ENCODE measurements around the gene VIL1.

VIL1 gene

GRCh38 chr2:218418717-218419458, at the start of gene VIL1:
VIL1 (plus strand) TSS chr2:218419123; CDS start chr2:218423779, 4,656 bp downstream.
- DNase-seq (ENCODE audit: low spot score), result peak; percentile 69

- DNase-seq (ENCODE audit: low spot score), result no peak
These were observed 49.6 kb upstream of the VIL1 start for GRCh38 chr2:218369330-218369729.

DNA sequence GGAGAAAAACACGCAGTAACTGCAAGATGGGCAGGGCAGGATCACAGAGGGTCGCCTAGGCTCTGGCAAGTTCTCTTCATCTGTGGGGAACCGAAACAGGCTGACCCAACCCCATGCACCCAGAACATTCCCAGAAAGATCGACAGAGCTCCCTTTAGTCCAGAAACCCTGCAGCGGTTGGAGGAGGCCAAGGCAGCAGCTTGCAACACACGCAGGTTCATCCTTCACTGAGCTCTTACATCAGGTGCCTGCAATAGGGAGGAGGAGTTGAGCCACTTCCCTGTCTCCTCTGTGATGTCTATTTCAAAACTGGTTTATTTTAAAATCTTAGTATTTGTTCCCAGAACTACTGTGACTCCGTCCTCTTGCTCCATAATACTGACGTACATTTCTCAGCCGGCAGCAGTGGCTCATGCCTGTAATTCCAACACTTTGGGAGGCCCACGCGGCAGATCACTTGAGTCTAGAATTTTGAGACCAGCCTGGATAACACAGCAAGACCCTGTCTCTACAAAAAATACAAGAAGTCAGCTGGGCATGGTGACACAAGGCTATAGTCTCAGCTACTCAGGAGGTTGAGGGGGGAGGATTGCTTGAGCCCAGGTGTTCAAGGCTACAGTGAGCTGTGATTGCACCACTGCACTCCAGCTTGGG, 48.4 kb upstream of the VIL1 start:
- DNase-seq (ENCODE audit: low spot score), result no peak

DNA sequence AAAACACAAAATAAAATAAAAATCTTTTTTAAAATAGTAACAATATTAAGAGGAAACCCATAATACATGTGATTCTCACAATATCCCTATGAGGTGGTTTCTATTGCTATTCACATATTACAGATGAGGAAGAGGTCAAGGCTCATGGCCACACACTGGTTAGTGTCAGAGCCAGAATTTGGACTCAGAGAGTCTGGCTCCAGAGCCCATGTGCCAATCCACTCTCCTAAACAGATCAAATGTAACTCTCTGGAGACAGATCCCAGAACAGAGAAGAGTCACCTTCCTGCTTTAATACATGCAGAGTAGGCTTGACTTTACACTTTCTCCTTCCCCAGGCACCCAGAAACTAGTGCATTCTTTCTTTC, 47.0 kb upstream of the VIL1 start:
- DNase-seq (ENCODE audit: low spot score), result no peak

GRCh38 chr2:218374795-218375194, 44.1 kb upstream of the VIL1 start:
- DNase-seq (ENCODE audit: low spot score), result no peak

GRCh38 chr2:218375212-218375611, 43.7 kb upstream of the VIL1 start:
- DNase-seq (ENCODE audit: low spot score), result no peak

- DNase-seq (ENCODE audit: low spot score), result no peak
These were observed 40.9 kb upstream of the VIL1 start for GRCh38 chr2:218378053-218378452.

GRCh38 chr2:218381916-218382366, 37.0 kb upstream of the VIL1 start, which contains the start of gene SLC11A1:
SLC11A1 (plus strand) TSS chr2:218382273; CDS start chr2:218382369, 96 bp downstream.
- DNase-seq (ENCODE audit: low spot score), result no peak

- DNase-seq (ENCODE audit: low spot score), result no peak
These were observed 36.1 kb upstream of the VIL1 start for GRCh38 chr2:218382785-218383184.

DNA sequence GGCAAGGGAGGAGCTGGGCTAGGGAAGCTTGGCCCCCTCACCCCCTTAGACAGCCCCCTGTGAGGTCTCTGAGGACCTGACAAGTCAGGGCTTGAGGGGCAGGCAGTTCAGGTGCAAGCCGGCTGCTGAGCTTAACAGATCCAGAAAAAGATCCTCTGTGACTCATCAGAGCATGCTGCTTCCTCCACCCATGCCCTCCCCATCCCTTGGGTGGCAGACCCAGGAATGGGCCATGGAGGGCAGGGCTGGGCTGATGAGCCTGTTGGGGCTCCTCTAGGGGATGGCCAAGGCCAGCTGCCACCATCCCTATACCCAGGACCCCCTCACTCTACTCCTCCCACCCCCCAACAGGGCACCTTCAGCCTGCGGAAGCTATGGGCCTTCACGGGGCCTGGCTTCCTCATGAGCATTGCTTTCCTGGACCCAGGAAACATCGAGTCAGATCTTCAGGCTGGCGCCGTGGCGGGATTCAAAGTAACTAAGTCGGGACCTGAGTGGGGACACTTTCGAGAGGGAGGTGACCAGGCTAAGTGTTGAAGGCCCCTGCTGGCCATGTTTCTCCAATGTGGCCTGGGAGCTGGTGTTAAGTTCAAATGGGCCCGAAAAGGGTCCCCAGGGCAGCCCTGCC, 34.9 kb upstream of the VIL1 start:
- DNase-seq (ENCODE audit: low spot score), result no peak

DNA sequence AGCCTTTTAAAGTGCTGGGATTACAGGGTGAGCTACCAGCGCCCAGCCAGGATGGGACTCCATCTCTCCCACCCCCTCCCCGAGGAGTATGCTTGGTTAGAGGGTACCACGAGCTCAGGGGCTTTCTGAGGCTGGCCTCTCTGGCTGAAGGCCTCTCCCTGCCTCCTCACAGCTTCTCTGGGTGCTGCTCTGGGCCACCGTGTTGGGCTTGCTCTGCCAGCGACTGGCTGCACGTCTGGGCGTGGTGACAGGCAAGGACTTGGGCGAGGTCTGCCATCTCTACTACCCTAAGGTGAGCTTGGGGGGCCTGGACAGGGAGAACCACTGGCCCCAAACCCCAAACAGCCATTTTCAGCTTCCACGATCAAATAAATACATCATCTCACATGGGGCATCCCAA, 33.9 kb upstream of the VIL1 start:
- no peak for DNase-seq (ENCODE audit: low spot score)

- DNase-seq (ENCODE audit: low spot score), result peak; percentile 25
These were observed 32.2 kb upstream of the VIL1 start for GRCh38 chr2:218386505-218387368.

- DNase-seq (ENCODE audit: low spot score), result peak; percentile 82
These were observed 31.3 kb upstream of the VIL1 start for GRCh38 chr2:218387369-218388194.

- no peak for DNase-seq (ENCODE audit: low spot score)
These were observed 29.4 kb upstream of the VIL1 start for GRCh38 chr2:218389333-218390150.

GRCh38 chr2:218391202-218391601, 27.7 kb upstream of the VIL1 start:
- no peak for DNase-seq (ENCODE audit: low spot score)

GRCh38 chr2:218392459-218392858, 26.5 kb upstream of the VIL1 start:
- no peak for DNase-seq (ENCODE audit: low spot score)

- no peak for DNase-seq (ENCODE audit: low spot score)
These were observed 25.9 kb upstream of the VIL1 start for GRCh38 chr2:218392891-218393462.

GRCh38 chr2:218393750-218394290, 25.1 kb upstream of the VIL1 start:
- no peak for DNase-seq (ENCODE audit: low spot score)

- DNase-seq (ENCODE audit: low spot score), result no peak
These were observed 24.4 kb upstream of the VIL1 start for GRCh38 chr2:218394298-218395089.
